ENCODE measurements around the gene TEKT3. TPM values are rescaled to one million over a fixed set of nuclear protein-coding genes. Genes with fewer than 3 reads are reported as not detected.

Gene TEKT3

Small RNA genes lying within 50 kb of the gene (small RNA-seq; reads per million reads assigned to genes)
- not detected for gene RNU6-799P
